SK-N-SH (cell line): ENCODE measurements around the gene KRTAP10-7. TPM values are rescaled to one million over a fixed set of nuclear protein-coding genes. Genes with fewer than 3 reads are reported as not detected.

Source experiments
- CTCF ChIA-PET: fragments of 300-600, 350-600 bp; formaldehyde crosslinking; extraction: SDS; loops from one replicate; lab custom pipeline; 2021; lab: Yijun Ruan, JAX
- POLR2A ChIA-PET: fragments of 350-600 bp; sonication (Branson Sonifier 250); formaldehyde crosslinking; extraction: SDS; loops from one replicate; lab custom pipeline; 2020; ENCODE audit warnings: antibody characterized with exemption, inconsistent platforms; lab: Yijun Ruan, JAX
- DNase-seq: peaks from one replicate; pipeline ENCODE4 v3.0.0; 2012
- H2AFZ ChIP-seq: fragments of 200-600 bp; sonication (generic); 2 replicates; pipeline ENCODE4 v1.8.1; 2016; ENCODE audit warnings: antibody characterized with exemption, mild to moderate bottlenecking, low read depth
- H3F3A ChIP-seq: fragments of 200-600 bp; sonication (generic); replicated peaks from 2 replicates; pipeline ENCODE3; 2016; ENCODE audit warnings: antibody characterized with exemption, mild to moderate bottlenecking; ENCODE audit not compliant: insufficient read depth
- H3K27ac ChIP-seq, 2 experiments: fragments of 200-500 bp in 1 of 2; fragments of 200-600 bp in 1 of 2; sonication (Bioruptor generic) in 1 of 2; sonication (generic), shearing (Covaris generic) in 1 of 2; 2 replicates each; pipeline versions ENCODE4 v1.5.1 to v1.6.1; 2014 to 2016; ENCODE audit warnings: low read depth in 2 of 2, inconsistent platforms in 1 of 2, low read length in 1 of 2, mild to moderate bottlenecking in 1 of 2, mixed read lengths in 1 of 2
- H3K27me3 ChIP-seq: fragments of 200-600 bp; sonication (generic), shearing (Covaris generic); 2 replicates; pipeline ENCODE4 v1.6.1; 2016; ENCODE audit warnings: mixed run types; ENCODE audit not compliant: insufficient read depth
- H3K36me3 ChIP-seq, 2 experiments: fragments of 200-500 bp in 1 of 2; fragments of 200-600 bp in 1 of 2; sonication (Bioruptor generic) in 1 of 2; sonication (generic) in 1 of 2; replicated peaks in 1 of 2; 2 replicates each; pipeline versions ENCODE3 to v1.5.1; 2014 to 2016; ENCODE audit warnings: low read length in 1 of 2, mild to moderate bottlenecking in 1 of 2; ENCODE audit not compliant: insufficient read depth in 2 of 2, control insufficient read depth in 1 of 2
- H3K4me1 ChIP-seq, 2 experiments: fragments of 200-500 bp in 1 of 2; fragments of 200-600 bp in 1 of 2; sonication (Bioruptor generic) in 1 of 2; sonication (generic), shearing (Covaris generic) in 1 of 2; 2 replicates each; pipeline versions ENCODE4 v1.5.1 to v1.6.1; 2014 to 2016; ENCODE audit warnings: low read depth in 1 of 2, low read length in 1 of 2, mixed run types in 1 of 2; ENCODE audit not compliant: insufficient read depth in 2 of 2, control insufficient read depth in 1 of 2
- H3K4me2 ChIP-seq: fragments of 200-600 bp; sonication (generic), shearing (Covaris generic); 2 replicates; pipeline ENCODE4 v1.6.1; 2017; ENCODE audit warnings: mixed run types
- H3K4me3 ChIP-seq, 2 experiments: fragments of 200-500 bp in 1 of 2; fragments of 200-600 bp in 1 of 2; sonication (Bioruptor generic) in 1 of 2; sonication (generic), shearing (Covaris generic) in 1 of 2; 2 replicates each; pipeline versions ENCODE4 v1.5.1 to v1.8.1; 2014 to 2016; ENCODE audit warnings: low read depth in 2 of 2, inconsistent platforms in 1 of 2, low read length in 1 of 2, mild to moderate bottlenecking in 1 of 2, mixed read lengths in 1 of 2, moderate library complexity in 1 of 2
- H3K79me2 ChIP-seq: fragments of 200-600 bp; sonication (generic); 2 replicates; pipeline ENCODE4 v1.8.1; 2017; ENCODE audit warnings: mild to moderate bottlenecking; ENCODE audit not compliant: insufficient read depth
- H3K9ac ChIP-seq: fragments of 200-600 bp; sonication (generic); 2 replicates; pipeline ENCODE4 v1.6.1; 2017; ENCODE audit warnings: mixed run types
- H3K9me2 ChIP-seq: fragments of 200-600 bp; sonication (generic); 2 replicates; pipeline ENCODE4 v1.6.1; 2017; ENCODE audit warnings: mixed run types
- H3K9me3 ChIP-seq: fragments of 200-600 bp; sonication (generic); 2 replicates; pipeline ENCODE4 v1.6.1; 2017; ENCODE audit warnings: mixed run types, mild to moderate bottlenecking, moderate library complexity
- H4K20me1 ChIP-seq: fragments of 200-600 bp; sonication (generic); 2 replicates; pipeline ENCODE4 v1.6.1; 2017; ENCODE audit warnings: mild to moderate bottlenecking, mixed run types; ENCODE audit not compliant: insufficient read depth
- CHD2 ChIP-seq: fragments of 150-350 bp; IDR thresholded peaks from 2 replicates; pipeline ENCODE4 v1.6.1; 2018; ENCODE audit warnings: low read length; ENCODE audit not compliant: partially characterized antibody
- EZH2phosphoT487 ChIP-seq: fragments of 200-600 bp; sonication (generic); IDR thresholded peaks from 2 replicates; pipeline ENCODE4 v1.6.1; 2017; ENCODE audit warnings: low read depth, mixed run types, mild to moderate bottlenecking, antibody characterized with exemption, moderate library complexity, borderline replicate concordance
- NRF1 ChIP-seq: IDR thresholded peaks from 2 replicates; pipeline ENCODE4 v1.6.1; 2012; ENCODE audit warnings: low read depth, mild to moderate bottlenecking, low read length
- YY1 ChIP-seq: IDR thresholded peaks from 2 replicates; pipeline ENCODE4 v1.4.0; 2012; ENCODE audit warnings: low read depth, mild to moderate bottlenecking
- WGBS: methylation state at CpG from one replicate; pipeline ENCODE4 v1.1.6; 2017; ENCODE audit warnings: low lambda C conversion rate; 5-methylcytosine and 5-hydroxymethylcytosine counted together
- polyA plus RNA-seq, 3 experiments: library from polyadenylated mRNA; depleted of rRNA; stranded (reverse); fragments of >200 nt; gene quantifications; 2 replicates each; pipeline ENCODE4 v1.2.3, GENCODE V29; 2012
- TF ChIP-seq, protein P1 (sequence below): fragments of 200-600 bp; sonication (generic); IDR thresholded peaks from 2 replicates; pipeline ENCODE4 v1.6.1; 2017; ENCODE audit warnings: antibody characterized with exemption, mild to moderate bottlenecking, moderate library complexity
- TF ChIP-seq, protein P2 (sequence below): IDR thresholded peaks from 2 replicates; pipeline ENCODE4 v1.6.1; 2012; ENCODE audit warnings: mild to moderate bottlenecking, low read depth, low read length, moderate library complexity
- TF ChIP-seq, protein P3 (sequence below): fragments of 150-350 bp; IDR thresholded peaks from 2 replicates; pipeline ENCODE4 v1.6.1; 2017; ENCODE audit warnings: antibody characterized with exemption, low read length, low read depth, borderline replicate concordance
- TF ChIP-seq, protein P4 (sequence below): IDR thresholded peaks from 2 replicates; pipeline ENCODE4; 2012

KRTAP10-7 gene
- polyA plus RNA-seq, 1 of the 3 experiments (the other 2 are of a cell fraction): not detected

DNA sequence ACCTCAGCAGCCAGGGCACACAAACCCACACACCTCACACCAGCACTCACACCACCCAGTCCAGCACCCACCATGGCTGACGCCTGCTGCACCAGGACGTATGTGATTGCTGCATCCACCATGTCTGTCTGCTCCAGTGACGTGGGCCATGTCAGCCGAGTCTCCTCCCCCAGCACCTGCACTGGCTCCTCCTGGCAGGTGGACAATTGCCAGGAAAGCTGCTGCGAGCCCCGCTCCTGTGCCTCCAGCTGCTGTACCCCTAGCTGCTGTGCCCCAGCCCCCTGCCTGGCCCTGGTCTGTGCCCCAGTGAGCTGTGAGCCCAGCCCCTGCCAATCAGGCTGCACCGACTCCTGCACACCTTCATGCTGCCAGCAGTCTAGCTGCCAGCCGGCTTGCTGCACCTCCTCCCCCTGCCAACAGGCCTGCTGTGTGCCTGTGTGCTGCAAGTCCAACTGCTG lies 11.7 kb downstream of the KRTAP10-7 start, which contains the start of gene KRTAP10-8:
Gene KRTAP10-8, plus strand, starts transcription at position 51 of the 458 bp plus-strand sequence. Its CDS starts 22 bp downstream, at position 73.
- WGBS: 17% methylated on average over 1 of the region's 8 CpGs
- Histone ChIP-seq H3K79me2 (no peaks in the 10 kb centered on the region), H3K9me3 (no peaks in the 10 kb centered on the region), H3K4me2 (no peak within 1 kb of the TSS), H3K9me2 (no peaks in the 10 kb centered on the region), H2AFZ (no peak within 1 kb of the TSS), H3K36me3 (no peaks in the 10 kb centered on the region), H3K27me3 (peaks cover 47% of the 10 kb centered on the region), H3F3A (no peaks in the 10 kb centered on the region), H3K27ac (no peak within 1 kb of the TSS), H3K4me3 (no peak within 1 kb of the TSS), H4K20me1 (no peaks in the 10 kb centered on the region), H3K4me1 (no peaks in the 10 kb centered on the region), H3K9ac (no peak within 1 kb of the TSS)
- no peak for DNase-seq
- ChIA-PET CTCF (interaction anchor here (1.0 kb wide), 1 partner anchor 8 kb away, joined by 3 read pairs; no protein-coding TSS in a partner anchor), POLR2A (no interaction called here)
- TF ChIP-seq YY1: no peak
- TF ChIP-seq, protein P1, sequence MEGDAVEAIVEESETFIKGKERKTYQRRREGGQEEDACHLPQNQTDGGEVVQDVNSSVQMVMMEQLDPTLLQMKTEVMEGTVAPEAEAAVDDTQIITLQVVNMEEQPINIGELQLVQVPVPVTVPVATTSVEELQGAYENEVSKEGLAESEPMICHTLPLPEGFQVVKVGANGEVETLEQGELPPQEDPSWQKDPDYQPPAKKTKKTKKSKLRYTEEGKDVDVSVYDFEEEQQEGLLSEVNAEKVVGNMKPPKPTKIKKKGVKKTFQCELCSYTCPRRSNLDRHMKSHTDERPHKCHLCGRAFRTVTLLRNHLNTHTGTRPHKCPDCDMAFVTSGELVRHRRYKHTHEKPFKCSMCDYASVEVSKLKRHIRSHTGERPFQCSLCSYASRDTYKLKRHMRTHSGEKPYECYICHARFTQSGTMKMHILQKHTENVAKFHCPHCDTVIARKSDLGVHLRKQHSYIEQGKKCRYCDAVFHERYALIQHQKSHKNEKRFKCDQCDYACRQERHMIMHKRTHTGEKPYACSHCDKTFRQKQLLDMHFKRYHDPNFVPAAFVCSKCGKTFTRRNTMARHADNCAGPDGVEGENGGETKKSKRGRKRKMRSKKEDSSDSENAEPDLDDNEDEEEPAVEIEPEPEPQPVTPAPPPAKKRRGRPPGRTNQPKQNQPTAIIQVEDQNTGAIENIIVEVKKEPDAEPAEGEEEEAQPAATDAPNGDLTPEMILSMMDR: no peak
- TF ChIP-seq, protein P2, sequence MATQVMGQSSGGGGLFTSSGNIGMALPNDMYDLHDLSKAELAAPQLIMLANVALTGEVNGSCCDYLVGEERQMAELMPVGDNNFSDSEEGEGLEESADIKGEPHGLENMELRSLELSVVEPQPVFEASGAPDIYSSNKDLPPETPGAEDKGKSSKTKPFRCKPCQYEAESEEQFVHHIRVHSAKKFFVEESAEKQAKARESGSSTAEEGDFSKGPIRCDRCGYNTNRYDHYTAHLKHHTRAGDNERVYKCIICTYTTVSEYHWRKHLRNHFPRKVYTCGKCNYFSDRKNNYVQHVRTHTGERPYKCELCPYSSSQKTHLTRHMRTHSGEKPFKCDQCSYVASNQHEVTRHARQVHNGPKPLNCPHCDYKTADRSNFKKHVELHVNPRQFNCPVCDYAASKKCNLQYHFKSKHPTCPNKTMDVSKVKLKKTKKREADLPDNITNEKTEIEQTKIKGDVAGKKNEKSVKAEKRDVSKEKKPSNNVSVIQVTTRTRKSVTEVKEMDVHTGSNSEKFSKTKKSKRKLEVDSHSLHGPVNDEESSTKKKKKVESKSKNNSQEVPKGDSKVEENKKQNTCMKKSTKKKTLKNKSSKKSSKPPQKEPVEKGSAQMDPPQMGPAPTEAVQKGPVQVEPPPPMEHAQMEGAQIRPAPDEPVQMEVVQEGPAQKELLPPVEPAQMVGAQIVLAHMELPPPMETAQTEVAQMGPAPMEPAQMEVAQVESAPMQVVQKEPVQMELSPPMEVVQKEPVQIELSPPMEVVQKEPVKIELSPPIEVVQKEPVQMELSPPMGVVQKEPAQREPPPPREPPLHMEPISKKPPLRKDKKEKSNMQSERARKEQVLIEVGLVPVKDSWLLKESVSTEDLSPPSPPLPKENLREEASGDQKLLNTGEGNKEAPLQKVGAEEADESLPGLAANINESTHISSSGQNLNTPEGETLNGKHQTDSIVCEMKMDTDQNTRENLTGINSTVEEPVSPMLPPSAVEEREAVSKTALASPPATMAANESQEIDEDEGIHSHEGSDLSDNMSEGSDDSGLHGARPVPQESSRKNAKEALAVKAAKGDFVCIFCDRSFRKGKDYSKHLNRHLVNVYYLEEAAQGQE: no peak
- TF ChIP-seq CHD2: no peak
- TF ChIP-seq, protein P3, sequence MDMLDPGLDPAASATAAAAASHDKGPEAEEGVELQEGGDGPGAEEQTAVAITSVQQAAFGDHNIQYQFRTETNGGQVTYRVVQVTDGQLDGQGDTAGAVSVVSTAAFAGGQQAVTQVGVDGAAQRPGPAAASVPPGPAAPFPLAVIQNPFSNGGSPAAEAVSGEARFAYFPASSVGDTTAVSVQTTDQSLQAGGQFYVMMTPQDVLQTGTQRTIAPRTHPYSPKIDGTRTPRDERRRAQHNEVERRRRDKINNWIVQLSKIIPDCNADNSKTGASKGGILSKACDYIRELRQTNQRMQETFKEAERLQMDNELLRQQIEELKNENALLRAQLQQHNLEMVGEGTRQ: no peak
- no peak for TF ChIP-seq NRF1
- TF ChIP-seq EZH2phosphoT487: no peak
- TF ChIP-seq, protein P4, sequence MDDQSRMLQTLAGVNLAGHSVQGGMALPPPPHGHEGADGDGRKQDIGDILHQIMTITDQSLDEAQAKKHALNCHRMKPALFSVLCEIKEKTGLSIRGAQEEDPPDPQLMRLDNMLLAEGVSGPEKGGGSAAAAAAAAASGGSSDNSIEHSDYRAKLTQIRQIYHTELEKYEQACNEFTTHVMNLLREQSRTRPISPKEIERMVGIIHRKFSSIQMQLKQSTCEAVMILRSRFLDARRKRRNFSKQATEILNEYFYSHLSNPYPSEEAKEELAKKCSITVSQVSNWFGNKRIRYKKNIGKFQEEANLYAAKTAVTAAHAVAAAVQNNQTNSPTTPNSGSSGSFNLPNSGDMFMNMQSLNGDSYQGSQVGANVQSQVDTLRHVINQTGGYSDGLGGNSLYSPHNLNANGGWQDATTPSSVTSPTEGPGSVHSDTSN: no peak
